HEK293T (cell line): Measurements from ENCODE around the gene DNAH7.

Source experiments
- CTCF ChIA-PET: fragments of 350-600 bp; formaldehyde crosslinking; extraction: SDS; loops from one replicate; lab custom pipeline; 2021; ENCODE audit warnings: antibody characterized with exemption, inconsistent platforms; lab: Yijun Ruan, JAX
- POLR2A ChIA-PET: fragments of 350-600 bp; formaldehyde crosslinking; extraction: SDS; loops from one replicate; lab custom pipeline; 2020; ENCODE audit warnings: antibody characterized with exemption, inconsistent platforms; lab: Yijun Ruan, JAX
- DNase-seq: peaks from one replicate; pipeline ENCODE4 v3.0.0; 2012; ENCODE audit warnings: mixed read lengths; ENCODE audit errors: extremely low spot score
- ARNT ChIP-seq: fragments of 450-650 bp; IDR thresholded peaks from 2 replicates; pipeline ENCODE4 v1.6.1; 2017; ENCODE audit warnings: mild to moderate bottlenecking
- BHLHE40 ChIP-seq: fragments of 450-650 bp; IDR thresholded peaks from 2 replicates; pipeline ENCODE4 v1.6.1; 2016; ENCODE audit warnings: mild to moderate bottlenecking, moderate library complexity, borderline replicate concordance
- CTBP1 ChIP-seq: fragments of 450-650 bp; IDR thresholded peaks from 2 replicates; pipeline ENCODE4 v1.6.1; 2016; ENCODE audit warnings: borderline replicate concordance
- ELF4 ChIP-seq: fragments of 450-650 bp; IDR thresholded peaks from 2 replicates; pipeline ENCODE4 v1.6.1; 2017; ENCODE audit warnings: antibody characterized with exemption
- FOXA1 ChIP-seq: fragments of 450-650 bp; IDR thresholded peaks from 2 replicates; pipeline ENCODE4 v1.6.1; 2016; ENCODE audit warnings: mild to moderate bottlenecking
- FOXK2 ChIP-seq: fragments of 450-650 bp; IDR thresholded peaks from 2 replicates; pipeline ENCODE4 v1.6.1; 2016; ENCODE audit warnings: mild to moderate bottlenecking
- FOXM1 ChIP-seq: fragments of 450-650 bp; IDR thresholded peaks from 2 replicates; pipeline ENCODE4 v1.6.1; 2017; ENCODE audit warnings: mild to moderate bottlenecking, borderline replicate concordance
- HDGF ChIP-seq: fragments of 450-650 bp; IDR thresholded peaks from 2 replicates; pipeline ENCODE4 v1.6.1; 2017; ENCODE audit warnings: antibody characterized with exemption, borderline replicate concordance
- L3MBTL2 ChIP-seq: fragments of 450-650 bp; conservative IDR thresholded peaks from 2 replicates; pipeline ENCODE4 v1.6.1; 2016; ENCODE audit warnings: mild to moderate bottlenecking
- LEF1 ChIP-seq: fragments of 450-650 bp; IDR thresholded peaks from 2 replicates; pipeline ENCODE4 v1.6.1; 2017; ENCODE audit warnings: mild to moderate bottlenecking, borderline replicate concordance
- NFRKB ChIP-seq: fragments of 450-650 bp; IDR thresholded peaks from 2 replicates; pipeline ENCODE4 v1.6.1; 2016; ENCODE audit warnings: mild to moderate bottlenecking, moderate library complexity
- PKNOX1 ChIP-seq: fragments of 450-650 bp; IDR thresholded peaks from 2 replicates; pipeline ENCODE4 v1.6.1; 2016
- SP1 ChIP-seq: fragments of 450-650 bp; IDR thresholded peaks from 2 replicates; pipeline ENCODE4 v1.6.1; 2017
- SUZ12 ChIP-seq: fragments of 450-650 bp; IDR thresholded peaks from 2 replicates; pipeline ENCODE4 v1.6.1; 2016; ENCODE audit warnings: mild to moderate bottlenecking
- TARDBP ChIP-seq: fragments of 450-650 bp; IDR thresholded peaks from 2 replicates; pipeline ENCODE4 v1.6.1; 2016
- ZNF384 ChIP-seq: fragments of 450-650 bp; IDR thresholded peaks from 2 replicates; pipeline ENCODE4 v1.6.1; 2016

Gene DNAH7

GRCh38 chr2:195813421-195813820, 255.2 kb downstream of the DNAH7 start:
- no peak for TF ChIP-seq FOXM1
- no peak for TF ChIP-seq FOXK2
- no peak for TF ChIP-seq FOXA1
- TF ChIP-seq L3MBTL2: no peak
- TF ChIP-seq ZNF384: no peak
- TF ChIP-seq SUZ12: no peak
- TF ChIP-seq TARDBP: no peak
- ChIA-PET POLR2A (no interaction called here), CTCF (no interaction called here)
- no peak for DNase-seq

GRCh38 chr2:195810340-195811098, 258.1 kb downstream of the DNAH7 start:
- no peak for DNase-seq
- TF ChIP-seq HDGF (no peak), PKNOX1 (peak; percentile 61), SUZ12 (no peak), L3MBTL2 (no peak)
- ChIA-PET POLR2A (no interaction called here), CTCF (no interaction called here)

GRCh38 chr2:195808189-195808588, 260.4 kb downstream of the DNAH7 start:
- ChIA-PET POLR2A (no interaction called here), CTCF (no interaction called here)
- TF ChIP-seq LEF1 (no peak), FOXM1 (no peak), SP1 (no peak), FOXA1 (no peak), L3MBTL2 (no peak), ZNF384 (no peak), ARNT (no peak), SUZ12 (no peak), BHLHE40 (no peak), PKNOX1 (no peak), NFRKB (no peak), CTBP1 (no peak), HDGF (no peak)
- DNase-seq: no peak

- ChIA-PET CTCF (no interaction called here), POLR2A (no interaction called here)
- no peak for DNase-seq
- TF ChIP-seq FOXM1: no peak
Measured at GRCh38 chr2:195805283-195805976, 263.2 kb downstream of the DNAH7 start.

- ChIA-PET CTCF (no interaction called here), POLR2A (no interaction called here)
- DNase-seq: no peak
- TF ChIP-seq SUZ12 (no peak), LEF1 (no peak), TARDBP (no peak), ELF4 (no peak), ZNF384 (no peak), FOXK2 (no peak), SP1 (no peak)
Measured at GRCh38 chr2:195795879-195796278, 272.8 kb downstream of the DNAH7 start.

- CTCF ChIA-PET: no interaction called here
- POLR2A ChIA-PET: no interaction called here
- no peak for DNase-seq
- TF ChIP-seq ELF4: no peak
- no peak for TF ChIP-seq HDGF
- TF ChIP-seq FOXK2: no peak
- TF ChIP-seq FOXM1: no peak
- no peak for TF ChIP-seq NFRKB
- TF ChIP-seq BHLHE40: no peak
- TF ChIP-seq ARNT: no peak
- TF ChIP-seq FOXA1: no peak
- no peak for TF ChIP-seq L3MBTL2
- no peak for TF ChIP-seq LEF1
- TF ChIP-seq CTBP1: no peak
- TF ChIP-seq PKNOX1: no peak
- no peak for TF ChIP-seq ZNF384
Measured at GRCh38 chr2:195793881-195794280, 274.8 kb downstream of the DNAH7 start.
